ENCODE data around the gene ABHD2.
A peak's percentile ranks its signal among the peaks of the same experiment; 100 is the strongest.
"Not testable (repeated sequence)": the region's sequence is repeated elsewhere in the genome, so short reads cannot be mapped to it uniquely, and the experiment has no call there.

The ABHD2 gene

DNA sequence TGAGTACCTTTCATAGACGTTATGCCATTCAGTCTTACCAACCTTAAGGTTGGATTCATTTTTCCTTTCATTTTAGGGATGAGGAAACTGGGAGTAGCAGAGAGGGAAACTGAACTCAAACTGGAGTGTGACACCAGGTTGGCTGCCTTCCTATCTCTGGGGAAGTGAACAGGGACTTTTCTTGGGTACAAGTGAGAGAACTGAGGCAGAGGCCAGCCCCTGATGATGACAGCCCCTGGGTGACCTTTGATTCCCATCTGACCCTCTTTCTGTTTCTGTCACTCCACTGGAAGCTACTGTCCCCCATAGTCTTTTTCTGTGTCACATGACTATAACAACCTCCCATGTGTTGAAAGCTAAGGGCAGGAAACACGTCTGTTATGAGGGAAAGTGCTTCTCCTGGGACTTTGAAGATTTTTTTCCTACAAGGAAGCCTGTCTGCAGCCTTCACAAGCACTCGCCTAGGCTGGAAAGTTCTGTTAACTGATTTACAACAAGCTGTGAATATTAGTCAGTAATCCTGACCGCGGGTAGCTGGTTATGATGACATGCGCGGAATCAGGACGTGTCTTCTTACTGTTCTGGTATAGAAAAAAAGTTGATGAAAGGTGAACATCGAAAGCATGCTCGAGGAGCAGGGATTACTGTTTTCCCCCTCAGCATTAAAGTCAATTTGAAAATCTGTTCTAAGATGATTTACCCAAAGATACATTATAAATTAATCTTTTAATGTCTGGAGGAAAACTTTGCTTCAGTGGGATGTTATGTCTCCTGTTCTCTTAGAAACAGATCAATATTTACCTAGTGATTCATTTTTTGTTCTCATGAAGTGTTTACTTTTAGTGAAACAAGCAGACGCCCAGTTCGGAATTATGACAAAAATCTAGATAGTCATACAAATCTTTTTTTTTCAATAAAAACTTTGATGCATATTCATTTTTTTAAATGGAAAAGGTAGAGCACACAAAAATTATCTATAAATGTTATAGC is 31.5 kb downstream of the ABHD2 start:
- DNase-seq (ENCODE audit: low read depth, low spot score) = peak; percentile 77

DNA sequence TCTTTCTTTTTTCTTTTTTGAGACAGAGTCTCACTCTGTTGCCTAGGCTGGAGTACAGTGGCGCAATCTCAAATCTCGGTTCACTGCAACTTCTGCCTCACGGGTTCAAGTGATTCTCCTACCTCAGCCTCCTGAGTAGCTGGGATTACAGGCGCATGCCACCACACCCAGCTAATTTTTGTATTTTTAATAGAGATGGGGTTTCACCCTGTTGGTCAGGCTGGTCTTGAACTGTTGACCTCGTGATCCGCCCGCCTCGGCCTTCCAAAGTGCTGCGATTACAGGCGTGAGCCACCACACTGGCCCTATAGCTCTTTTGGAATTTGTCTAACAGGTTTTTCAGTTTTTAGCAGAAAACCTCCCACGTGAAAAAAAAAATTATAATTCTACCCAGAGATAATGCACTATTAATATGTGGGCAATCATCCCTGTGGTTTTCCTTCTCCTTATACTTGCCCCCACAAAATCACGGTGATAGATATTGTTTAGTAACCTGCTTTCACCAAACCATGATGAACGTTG is 32.3 kb downstream of the ABHD2 start:
- DNase-seq (ENCODE audit: low read depth, low spot score) = not testable (repeated sequence)

DNA sequence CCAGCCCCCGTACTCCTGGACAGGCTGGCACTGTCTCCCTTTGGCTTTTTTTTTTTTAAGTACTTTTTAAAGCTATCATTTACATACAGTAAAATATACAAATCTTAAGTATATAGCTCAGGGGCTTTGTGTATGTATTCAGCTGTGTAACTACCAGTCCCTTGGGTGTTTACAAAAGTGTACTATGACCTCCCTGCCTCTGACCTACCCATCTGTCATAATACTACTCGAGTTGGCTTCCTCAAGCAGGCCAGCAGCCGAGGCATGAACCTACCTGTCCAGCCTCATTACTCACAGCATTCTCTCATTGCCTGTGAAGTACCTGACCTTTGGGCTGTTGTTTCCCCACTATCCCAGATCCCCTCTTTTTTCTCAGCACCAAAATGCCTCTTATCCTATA is 33.2 kb downstream of the ABHD2 start:
- peak; percentile 86 for DNase-seq (ENCODE audit: low read depth, low spot score)

GRCh38 chr15:89122505-89123180 is 34.4 kb downstream of the ABHD2 start:
- DNase-seq (ENCODE audit: low read depth, low spot score) = no peak

GRCh38 chr15:89123181-89123525 is 34.9 kb downstream of the ABHD2 start:
- no peak for DNase-seq (ENCODE audit: low read depth, low spot score)

DNA sequence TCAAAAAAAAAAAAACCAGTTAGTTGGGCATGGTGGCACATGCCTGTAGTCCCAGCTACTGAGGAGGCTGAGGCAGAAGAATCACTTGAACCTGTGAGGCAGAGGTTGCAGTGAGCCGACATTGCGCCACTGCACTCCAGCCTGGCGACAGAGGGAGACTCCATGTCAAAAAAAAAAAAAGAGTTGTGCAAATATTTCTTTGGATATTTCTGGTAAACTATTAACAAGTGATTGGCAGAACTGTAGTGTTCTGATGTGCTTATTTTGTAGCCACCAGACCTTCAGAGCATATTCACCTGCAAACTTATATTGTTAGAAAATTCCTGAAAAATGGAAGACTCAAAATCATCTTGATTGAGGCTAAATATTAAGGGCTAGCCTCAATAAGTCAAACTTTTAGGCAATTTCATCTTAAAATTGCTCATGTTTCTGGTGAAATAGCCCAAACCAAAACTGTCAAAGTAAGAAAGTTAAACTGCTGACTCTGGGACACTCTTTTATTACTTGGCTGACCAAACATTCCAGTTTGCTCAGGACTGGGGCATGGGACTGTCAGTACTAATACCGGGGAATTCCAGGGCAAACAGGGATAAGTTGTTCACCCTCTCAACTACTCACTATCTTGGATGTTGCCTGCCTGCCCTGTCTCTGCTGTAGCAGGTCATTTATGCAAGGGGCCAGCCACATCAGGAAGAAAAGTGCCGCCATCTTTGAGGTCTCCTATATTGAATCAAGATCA is 37.0 kb downstream of the ABHD2 start:
- no peak for DNase-seq (ENCODE audit: low read depth, low spot score)

GRCh38 chr15:89126009-89126408 is 37.8 kb downstream of the ABHD2 start:
- DNase-seq (ENCODE audit: low read depth, low spot score) = no peak

DNA sequence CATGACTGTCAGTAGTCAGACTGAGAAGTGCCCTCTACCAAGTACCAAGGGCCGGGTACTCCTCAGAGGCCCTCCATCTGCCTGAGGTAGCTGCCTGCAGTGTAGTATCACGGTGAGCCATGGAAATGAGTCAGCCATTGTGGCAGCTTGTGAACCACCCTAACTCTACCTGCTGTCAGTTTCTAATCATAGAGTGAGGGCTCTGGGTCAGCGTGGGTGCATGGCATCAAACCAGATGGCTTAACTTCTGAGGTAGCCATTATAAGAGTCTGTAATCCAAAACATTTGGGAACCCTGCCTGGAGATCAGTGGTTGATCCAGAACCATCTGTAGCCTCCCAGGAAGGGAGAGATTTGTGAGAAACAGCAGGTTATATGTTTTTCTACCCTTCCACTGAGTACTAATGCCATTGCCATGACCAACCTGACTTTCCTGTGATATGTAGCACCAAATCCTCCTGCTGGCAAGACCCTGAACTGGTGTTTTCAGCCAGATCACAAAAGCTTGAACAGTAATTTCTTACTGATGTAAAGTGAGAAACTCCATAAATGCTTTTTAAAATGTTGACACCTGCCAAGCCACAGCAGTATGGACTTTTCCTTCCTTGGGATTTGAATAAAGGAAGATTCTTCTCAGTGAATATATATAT is 38.9 kb downstream of the ABHD2 start:
- no peak for DNase-seq (ENCODE audit: low read depth, low spot score)

- no peak for DNase-seq (ENCODE audit: low read depth, low spot score)
Measured at GRCh38 chr15:89128320-89129122, 40.3 kb downstream of the ABHD2 start.

GRCh38 chr15:89129123-89129815 is 41.0 kb downstream of the ABHD2 start:
- no peak for DNase-seq (ENCODE audit: low read depth, low spot score)

GRCh38 chr15:89129816-89130134 is 41.5 kb downstream of the ABHD2 start:
- no peak for DNase-seq (ENCODE audit: low read depth, low spot score)

GRCh38 chr15:89130201-89130600 is 41.9 kb downstream of the ABHD2 start:
- DNase-seq (ENCODE audit: low read depth, low spot score) = no peak

DNA sequence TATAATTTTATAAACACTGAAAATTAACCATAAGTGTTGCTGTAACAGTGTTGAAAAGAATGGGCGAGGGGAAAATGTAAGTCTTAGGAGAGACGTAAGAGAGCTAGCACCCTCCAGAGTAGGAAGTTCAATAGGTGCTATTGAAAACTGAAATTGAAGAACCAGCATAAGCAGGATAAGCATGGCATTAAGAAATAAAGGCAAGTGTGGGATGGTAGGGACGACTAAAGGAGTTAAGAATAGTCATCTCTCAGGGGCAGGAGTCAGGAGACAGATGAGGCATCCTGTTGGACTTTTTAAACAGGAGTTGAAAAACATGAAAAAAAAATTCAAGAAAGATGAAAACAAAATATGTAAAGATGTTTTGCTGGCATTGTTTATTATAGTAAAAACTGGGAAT is 43.5 kb downstream of the ABHD2 start:
- no peak for DNase-seq (ENCODE audit: low read depth, low spot score)

DNA sequence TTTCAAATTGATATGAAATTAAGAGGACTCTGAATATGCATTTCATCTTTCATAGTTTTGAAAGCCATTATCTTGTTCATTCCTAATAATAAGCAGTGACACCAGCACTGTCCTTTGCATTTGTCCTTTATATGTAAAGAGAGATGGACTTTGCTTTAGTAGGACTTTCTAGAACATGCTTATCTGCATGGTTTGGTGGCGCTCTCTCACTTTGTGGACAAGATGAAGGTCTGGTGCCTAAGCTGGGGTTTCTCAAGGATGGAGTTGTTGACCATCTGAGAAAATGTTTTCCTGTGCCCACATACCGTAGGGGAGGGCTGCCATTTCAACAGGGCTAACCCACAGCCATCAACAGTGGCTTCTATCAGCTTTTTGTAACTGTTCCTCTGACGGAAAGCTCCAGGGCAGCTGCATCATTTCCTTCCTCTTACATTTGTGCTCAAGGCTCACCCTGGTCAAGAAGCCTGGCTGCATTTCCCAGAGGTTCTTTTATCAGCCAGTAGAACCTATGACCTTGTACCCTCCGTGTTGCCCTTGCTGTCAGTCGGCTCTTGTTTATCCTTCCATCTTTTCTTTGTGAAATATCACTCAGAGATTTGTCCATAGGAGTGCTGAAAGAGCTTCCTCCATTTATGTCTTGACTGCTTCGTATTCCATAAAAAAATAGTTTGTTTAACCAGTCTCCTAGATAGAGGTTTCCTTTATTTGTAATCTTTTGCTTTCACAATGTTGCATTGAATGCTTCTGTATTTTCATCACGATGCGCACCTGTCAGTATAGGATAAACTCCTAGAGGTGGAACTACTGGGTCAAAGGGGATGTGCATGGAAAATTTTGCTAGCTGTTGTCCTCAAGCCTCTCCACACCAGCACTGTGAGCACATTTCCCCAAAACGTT is 44.6 kb downstream of the ABHD2 start:
- no peak for DNase-seq (ENCODE audit: low read depth, low spot score)

GRCh38 chr15:89135387-89136077 is 47.3 kb downstream of the ABHD2 start:
- not testable (repeated sequence) for DNase-seq (ENCODE audit: low read depth, low spot score)

- DNase-seq (ENCODE audit: low read depth, low spot score) = no peak
Measured at GRCh38 chr15:89136078-89136806, 48.0 kb downstream of the ABHD2 start.

- DNase-seq (ENCODE audit: low read depth, low spot score) = no peak
Measured at GRCh38 chr15:89136818-89137772, 48.8 kb downstream of the ABHD2 start.
